DMS53 (cell line): Measurements from ENCODE around the gene CRYGN.

Experiments
- DNase-seq: peaks from one replicate; lab custom pipeline; 2025; lab: John Stamatoyannopoulos, UW

Gene CRYGN

DNA sequence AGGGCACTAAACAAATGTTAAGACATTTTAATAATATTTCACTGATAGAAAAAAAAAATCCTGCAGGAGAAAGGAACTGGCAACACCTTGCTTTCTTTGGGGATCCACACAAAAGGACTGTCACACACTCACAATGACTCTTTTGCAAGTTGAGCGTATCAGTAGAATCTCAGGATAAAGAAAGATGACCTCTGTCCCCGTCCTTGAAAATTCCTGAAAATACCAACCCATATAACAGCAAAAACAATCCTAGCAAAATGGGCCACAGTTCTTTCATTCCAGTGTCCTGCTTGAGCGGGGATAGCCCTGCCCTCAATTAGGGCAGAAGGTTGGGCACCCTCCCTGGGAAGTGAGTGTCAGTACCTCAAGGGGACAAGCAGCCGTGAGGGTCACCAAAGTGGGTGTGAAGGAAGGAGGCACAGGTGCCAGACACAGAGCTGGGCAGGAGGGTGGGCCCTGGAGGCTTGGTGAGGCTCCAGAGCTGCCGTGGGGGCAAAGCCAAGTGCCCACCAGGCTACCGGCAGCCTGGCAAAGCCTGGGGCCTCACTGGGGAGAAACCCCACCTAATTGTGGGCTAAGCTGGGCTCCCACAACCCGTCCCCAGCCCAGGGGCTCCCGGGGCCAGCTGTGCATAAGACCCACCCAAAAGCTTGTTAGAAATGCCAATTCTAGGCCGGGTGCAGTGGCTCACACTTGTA is 32.9 kb downstream of the CRYGN start:
- no peak for DNase-seq

DNA sequence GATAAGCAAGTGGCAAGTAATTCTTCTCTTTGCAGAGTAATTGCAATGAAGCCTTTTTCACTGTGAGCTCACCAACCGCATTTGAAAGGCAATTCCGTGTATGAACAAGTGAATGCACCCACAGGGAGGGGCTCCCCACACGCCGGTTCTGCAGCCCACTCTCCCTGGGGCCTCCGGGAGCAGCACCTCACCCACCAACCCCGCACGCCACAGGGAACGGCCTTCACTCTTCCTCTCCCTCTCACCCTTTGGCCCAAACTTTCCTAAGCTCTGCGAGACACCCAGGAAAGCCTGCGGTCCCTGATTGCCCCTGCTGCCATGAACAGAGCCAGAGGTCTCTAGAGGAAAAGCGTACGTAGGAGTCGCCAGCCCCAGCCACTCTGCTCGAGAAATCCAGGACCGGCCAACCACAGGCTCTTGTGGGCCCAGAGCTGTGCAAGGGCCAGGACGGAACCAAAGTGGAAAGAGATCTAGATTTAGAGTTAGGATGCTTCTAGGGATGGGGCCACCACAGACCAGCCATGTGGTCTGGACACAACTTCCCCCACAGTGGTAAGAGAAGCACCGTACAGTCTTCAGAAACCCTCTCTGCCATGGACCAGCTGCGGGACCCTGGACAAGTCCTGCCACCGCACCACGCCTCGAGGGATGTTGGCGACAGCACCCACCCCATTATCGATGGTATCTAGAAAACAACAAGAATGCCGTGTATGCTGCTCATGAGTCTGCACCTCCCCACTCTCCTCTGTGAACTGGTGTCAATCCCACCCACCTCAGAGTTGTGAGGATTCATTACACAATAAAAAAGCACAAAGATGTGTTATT is 33.7 kb downstream of the CRYGN start:
- no peak for DNase-seq

GRCh38 chr7:151405588-151405987 is 34.4 kb downstream of the CRYGN start:
- no peak for DNase-seq

GRCh38 chr7:151405056-151405455 is 34.9 kb downstream of the CRYGN start:
- no peak for DNase-seq

DNA sequence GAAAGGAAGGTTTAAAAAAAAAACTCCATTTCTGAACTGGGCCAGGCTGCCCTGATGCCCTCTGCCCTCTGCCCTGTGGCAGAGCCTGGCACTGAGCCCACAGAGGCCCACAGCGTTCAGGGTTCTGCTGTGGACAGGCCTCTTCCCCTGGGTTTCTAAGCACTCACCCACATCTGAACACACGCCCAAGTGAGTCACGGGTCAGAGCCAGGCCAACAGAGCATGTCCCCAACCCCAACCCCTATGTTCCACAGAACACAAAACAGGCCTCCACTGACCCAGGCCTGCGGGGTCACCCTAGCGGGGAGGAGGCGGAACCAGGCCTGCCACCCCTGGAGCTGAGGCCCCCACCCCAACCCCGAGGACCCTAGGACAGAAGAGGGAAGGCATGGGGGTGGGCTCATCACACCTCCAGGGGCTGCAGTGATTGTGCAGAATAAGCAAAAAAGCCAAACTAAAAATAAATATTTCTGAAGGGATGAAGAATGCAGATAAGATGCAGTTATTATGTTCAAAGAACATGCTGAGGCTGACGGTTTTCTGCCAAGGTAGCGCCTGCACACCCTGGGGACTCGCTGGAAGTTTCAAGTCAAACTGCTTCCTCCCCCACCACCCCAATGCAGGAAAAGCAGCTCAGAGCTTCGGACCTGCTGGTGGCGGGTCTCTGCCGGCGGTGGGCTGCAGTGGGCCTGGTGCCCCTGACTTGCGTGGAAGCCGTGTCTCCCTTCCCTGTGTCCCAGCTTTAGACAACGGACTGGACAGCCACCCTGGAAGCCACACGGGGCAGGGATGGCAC is 35.5 kb downstream of the CRYGN start:
- DNase-seq: no peak

DNA sequence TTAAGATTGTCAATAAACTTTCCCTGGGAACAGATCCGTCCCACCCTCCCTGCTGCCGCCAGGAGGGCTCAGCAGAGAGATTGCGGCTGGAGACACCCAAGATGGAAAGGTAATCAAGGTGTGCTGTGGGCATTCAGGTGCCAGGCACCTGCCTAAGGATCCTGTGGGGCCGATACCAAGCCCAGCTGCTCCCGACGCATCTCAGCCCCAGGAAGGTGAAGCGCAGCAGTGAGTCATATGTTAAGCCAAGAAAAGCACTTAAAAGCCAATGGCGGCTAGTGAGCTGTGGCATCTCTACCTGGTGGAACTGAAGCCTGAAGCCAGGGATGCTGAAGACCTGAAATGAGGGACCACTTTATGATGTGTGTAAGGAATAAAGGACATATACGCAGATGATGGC is 36.2 kb downstream of the CRYGN start:
- peak; percentile 85 for DNase-seq

DNA sequence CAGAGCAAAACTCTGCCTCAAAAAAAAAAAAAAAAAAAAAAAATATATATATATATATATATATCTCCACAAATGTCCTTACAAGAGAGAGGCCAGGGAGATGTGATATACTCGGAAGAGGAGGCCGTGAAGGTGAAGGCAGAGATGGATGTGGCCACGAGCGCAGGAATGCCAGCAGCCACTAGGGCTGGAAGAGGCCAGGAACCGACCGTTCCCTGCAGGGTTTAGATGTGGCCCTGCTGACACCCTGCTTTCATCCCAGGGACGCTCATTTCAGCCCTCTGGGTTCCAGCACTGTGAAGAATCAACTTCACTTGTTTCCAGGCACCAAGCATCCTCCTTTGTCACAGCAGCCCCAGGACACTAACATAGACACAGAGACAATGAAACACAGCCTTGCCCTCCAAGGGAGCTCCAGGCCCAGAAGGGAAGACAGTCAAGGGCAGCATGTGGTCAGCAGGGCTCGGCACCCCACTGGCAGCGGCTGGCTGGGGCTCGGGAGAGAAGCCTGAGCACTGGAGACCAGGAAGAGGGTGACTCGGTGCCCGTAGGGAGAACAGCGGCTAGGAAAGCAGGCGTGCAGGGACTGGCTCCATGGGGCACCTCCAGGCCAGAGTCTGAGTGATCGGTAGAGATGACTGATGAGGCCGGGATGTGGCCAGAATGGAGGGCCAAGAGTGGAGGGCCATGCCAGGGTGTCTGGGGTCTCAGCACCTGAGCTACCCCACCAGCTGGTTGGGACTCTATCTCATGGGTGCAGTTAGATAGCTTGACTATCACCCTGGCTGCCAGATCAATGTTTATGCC is 37.7 kb downstream of the CRYGN start:
- DNase-seq: no peak

DNA sequence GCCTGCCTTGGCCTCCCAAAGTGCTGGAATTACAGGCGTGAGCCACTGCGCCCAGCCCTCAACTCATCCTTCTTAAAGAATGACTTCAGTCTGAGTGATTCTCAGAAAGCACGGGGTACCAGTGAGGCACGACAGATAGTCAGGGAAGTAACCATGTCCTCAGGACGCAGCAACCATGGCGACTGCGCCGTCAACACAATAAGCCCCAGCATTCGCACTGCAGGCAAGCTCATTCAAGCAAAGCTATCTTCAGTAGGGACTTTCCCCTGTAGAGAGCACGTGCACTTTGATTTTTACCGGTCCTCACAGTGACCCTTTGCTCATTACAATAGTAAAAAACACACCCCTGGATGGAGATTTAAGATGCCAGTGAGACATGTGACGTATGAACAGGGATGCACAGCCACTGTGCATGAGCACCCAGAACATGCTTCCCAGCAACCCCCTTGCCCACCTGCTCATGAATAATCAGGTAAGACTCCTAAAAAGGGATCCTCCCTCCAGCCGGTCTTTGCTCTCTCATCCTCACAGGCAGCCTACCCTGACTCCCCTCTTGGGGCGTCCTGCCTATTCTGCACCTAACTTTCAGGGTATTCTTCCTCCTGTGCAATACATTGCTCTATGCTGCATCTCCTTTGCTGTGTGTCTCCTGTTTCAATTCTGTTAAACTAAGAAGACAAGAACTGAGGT is 39.2 kb downstream of the CRYGN start:
- peak; percentile 76 for DNase-seq

DNA sequence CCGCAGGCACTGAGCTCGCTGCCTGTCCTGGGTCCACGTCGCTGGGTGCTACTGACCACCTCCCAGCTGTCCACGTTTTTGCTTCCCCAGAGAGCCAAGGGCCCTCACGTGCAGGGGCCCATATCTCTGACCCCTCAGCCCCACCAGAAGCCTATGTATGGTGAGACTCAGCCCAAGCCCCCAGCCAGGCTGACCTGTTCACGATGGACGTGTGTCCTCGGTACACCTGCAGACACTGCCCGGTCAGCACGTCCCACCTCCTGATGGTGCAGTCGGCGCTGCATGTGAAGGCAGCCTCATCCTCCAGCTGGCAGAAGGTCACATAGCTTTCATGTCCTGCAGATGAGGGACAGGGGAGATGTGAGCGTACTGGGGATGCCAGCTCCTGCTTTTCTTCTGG is 40.0 kb downstream of the CRYGN start:
- no peak for DNase-seq

DNA sequence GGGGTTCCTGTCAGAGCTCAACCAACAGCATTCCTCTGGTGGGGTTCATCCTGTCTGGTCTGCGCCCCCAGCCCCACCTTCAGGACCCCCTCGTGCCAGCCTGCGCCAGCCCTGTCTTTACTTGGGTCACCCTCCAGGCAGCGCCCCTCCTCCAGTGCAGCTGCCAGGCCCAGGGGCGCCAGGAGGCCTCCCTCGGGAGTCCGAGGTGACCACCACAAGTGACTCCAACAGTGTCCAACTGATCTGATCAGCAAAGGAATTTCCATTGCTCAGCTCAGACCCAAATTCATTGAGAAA is 40.7 kb downstream of the CRYGN start:
- no peak for DNase-seq

DNA sequence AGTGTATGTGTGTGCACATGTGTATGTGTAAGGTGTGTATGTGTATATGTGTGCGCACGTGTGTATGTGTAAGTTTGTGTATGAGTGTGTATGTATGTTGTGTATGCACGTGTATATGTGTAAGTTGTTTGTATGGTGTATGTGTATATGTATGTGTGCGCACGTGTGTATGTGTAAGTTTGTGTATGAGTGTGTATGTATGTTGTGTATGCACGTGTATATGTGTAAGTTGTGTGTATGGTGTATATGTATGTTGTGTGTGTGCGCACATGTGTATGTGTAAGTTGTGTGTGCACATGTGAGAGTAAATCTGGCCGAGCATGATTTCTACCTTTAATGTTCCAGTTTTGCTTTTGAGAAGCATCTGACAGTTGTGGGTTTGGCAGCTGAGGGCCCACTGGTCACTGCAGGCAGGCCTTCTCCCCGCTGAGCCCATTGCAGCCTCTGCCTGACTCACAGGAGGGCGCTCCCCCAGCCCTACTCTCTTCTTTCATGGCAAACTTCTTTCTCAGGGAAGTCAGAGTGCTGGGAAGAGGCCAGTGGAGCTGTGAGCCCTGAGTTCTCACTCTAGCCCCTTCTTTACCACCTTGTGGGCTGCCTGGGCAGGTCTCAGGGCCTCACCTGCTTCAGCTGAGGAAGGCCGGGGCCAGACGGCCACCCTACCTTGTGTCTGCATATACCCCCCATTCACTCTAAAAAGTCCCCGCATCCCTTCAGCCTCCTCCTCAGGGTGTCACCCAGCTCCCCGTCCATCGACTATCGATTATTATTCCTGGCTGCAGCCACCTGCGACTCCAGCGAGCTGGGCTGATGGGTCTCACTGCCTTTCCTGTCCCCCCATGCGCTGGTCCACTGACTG is 41.3 kb downstream of the CRYGN start:
- peak; percentile 25 for DNase-seq

- DNase-seq: no peak
Measured at GRCh38 chr7:151397026-151397425, 42.9 kb downstream of the CRYGN start.

DNA sequence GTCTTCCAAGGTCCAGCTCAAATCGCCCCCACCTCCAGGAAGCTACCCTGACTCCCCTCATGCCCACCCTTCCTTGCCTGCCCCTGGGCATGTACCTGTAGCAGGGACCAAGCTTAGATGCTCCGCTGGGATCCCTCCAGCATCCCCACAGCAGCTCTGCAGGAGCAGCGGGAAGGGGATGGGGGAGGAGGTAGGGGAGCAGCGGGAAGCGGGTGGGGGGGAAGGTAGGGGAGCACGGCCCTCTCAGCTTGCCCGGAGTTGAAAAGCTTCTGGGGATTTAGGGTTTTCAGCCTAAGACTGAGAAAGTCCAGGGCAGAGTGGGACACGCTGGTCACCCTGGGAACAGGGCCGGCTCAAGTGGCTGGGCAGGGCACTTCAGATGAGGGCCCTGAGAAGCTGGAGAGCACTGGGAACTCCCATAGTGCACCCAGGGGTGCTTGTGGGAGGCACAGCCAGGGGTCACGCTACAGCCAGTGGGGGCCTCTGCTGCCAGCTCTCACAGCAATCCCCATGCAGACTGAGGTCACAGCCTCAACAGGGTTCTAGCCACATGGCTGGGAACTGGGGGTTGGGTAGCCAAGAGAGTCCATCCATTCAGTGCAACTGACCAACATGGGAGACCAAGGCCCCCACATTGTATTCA is 43.5 kb downstream of the CRYGN start:
- no peak for DNase-seq

DNA sequence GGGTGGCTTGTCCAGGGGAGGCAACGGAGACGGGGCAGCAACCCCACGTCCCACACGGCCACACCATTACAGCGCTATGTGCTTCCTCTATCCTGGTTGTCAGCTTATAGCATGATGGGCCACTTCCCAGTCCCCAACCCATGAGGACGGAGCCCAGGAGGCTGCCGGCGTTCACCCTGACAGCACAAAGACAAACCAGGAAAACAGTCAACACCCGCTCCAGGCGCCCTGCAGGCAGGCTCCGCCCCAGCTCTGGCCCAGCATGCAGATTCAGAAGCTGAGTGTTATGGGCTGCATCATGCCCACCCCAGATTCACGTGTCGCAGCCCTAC is 44.9 kb downstream of the CRYGN start:
- DNase-seq: no peak

- no peak for DNase-seq
Measured at GRCh38 chr7:151394076-151395035, 45.6 kb downstream of the CRYGN start.

DNA sequence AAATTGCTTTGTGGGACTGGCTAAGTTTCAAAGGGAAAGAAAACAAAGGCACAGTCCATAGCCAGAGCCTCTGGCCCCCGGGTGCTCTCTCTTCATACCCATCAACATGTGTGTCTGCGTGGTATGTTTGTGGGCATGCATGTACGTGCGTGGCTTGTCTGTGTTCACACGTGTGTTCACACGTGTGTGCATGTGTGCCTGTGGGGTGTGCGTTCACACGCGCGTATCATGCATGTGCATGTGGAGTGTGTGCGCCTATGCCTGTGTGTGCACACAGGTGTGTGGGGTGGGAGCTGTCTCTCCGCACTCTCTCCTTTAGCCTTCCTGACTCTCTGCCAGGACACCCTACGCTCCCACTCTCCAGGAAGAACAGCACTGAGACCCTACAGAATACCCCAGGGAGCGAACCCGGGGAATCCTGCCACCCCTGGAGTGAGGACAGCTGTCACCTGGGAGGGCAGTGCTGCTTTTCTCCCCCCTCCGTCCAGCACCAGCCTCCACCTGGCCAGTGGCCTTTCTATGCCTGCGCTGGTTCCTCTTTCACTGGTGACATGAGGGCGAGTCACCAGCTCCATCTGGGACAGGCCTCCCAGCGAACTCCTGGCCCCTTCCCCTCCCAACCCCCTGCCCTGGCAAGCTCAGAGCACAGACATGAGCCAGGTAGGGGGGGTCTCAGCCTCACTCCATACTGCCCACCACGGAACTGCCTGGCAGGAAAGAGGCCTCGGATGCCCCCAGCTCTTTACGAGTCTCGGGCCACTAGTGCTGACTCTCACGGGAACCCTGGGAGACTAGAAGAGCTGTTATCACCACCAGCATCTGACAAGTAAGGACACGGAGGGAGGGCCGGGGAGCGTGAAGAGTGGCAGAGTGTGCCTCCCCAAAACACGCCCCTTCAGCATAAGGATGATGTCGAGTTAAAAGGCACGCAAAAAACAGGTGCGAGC is 46.6 kb downstream of the CRYGN start:
- DNase-seq: no peak

DNA sequence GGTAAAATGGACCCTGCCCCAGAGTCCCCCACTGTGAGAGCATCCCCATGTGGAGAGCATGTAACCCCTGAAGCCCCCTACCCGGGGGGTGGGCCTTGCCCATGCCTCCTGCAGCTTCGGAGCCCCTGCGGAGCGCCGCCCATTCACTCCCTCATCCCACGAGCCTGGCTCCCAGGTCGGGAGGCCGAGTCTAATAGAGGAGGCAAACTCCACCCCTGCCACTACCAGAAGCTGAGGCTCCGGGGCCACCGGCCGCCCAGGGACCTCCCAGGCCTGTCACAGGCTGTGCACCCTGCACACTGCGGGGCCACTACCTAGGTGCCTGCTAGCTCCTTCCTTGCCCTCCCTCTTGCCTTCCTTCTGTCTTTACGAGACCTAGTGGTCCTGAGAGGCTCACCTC is 47.5 kb downstream of the CRYGN start:
- no peak for DNase-seq

DNA sequence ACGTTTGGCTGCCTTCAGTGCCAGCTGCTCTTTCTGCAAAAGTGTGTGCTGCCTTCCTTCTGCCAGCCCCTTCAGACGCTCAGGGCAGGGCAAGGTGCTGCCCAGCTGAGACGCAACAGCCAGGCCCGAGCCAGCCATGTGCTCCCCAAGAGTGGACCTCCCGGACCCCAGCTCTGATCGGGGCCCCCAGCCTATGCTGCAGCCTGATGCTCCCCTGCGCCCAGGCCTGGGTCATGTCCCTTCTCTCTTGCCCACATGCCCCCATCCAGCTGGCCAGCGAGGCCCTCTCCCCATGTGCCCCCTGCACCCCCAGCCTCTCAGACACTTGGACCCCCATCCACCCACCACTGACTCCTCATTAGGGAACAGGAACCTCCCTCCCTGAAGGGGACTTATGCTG is 47.9 kb downstream of the CRYGN start:
- DNase-seq: no peak
